Limb (tissue), 2 donors: ENCODE results near the gene TMCO4.

Experiments
- DNase-seq, 2 donors: peaks; one replicate each; pipeline ENCODE4 v3.0.0-alpha.2; 2016; ENCODE audit errors: extremely low spot score in 2 of 2

Gene TMCO4

DNA sequence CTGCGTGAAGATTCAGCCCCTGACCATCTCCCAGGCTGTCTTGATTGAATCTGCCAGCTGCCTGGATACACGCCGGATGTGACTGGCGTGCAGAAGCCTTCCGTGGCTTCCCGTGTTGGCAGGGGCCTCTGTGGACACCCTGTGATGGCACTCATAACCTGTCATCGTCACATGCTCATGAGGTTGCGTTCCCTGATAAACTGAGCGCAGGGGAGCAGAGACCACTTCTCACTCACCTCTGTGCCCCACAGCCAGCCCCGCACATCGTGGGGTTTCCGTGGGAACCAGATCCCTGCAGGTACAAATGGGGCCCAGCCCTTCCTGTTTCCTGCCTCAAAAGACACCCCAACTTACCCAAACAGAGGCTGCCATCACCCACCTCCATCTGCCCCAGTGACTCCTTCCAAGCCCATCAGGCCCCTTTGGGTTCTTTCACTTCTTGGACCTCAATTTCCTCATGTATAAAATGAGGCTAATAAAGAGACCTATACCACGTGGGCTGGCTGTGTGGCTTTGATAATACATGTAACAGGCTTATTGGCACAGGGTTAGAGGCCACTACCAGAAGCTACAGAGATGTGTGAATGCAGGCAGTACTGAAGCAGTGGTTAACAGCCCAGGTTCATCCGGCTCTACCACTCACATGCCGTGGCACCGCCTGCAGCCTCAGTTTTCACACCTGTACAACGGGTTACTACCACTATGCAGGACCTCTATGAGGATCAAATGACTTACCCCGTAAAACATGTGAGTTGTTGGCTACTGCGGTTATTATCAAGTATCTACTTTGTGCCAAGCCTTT lies 111.5 kb downstream of the TMCO4 start:
- DNase-seq = no peak

DNA sequence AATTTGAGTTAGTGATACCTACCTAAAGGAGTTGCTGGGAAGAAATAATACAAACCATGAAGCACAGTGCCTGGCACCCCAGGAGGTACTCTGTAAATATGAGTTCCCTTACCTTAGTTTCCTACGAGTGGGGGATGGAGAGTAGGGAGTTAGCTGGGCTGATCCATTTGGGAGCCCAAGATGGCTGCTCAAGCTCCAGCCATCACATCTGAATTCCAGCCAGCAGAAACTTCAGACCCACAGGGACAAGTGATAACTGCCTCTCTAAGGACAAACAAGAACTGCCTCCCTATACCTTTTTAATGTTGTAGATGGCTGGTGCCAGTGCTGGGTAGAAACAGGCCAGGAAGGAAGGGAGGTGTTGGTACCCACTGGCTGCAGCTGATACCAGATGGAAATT lies 112.3 kb downstream of the TMCO4 start:
- no peak for DNase-seq

DNA sequence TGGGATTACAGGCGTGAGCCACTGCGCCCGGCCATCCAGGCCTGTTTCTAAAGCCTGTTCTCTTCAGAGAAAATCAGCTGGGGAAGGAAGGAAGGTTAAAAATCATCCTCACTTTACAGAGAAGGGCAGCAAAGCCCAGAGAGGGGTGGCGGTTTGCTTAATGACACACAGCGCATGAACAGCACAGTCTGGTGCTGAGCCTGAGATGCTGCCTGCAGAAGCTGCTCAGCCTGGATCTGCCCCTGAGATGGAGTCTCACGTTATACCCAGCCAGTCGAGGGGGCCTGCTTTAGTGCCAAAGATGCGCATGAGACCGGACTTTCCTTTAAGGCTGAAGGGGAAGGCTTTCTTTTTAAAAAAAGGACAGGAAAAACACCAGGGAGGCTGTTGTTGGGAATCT lies 113.7 kb downstream of the TMCO4 start:
- DNase-seq = no peak

DNA sequence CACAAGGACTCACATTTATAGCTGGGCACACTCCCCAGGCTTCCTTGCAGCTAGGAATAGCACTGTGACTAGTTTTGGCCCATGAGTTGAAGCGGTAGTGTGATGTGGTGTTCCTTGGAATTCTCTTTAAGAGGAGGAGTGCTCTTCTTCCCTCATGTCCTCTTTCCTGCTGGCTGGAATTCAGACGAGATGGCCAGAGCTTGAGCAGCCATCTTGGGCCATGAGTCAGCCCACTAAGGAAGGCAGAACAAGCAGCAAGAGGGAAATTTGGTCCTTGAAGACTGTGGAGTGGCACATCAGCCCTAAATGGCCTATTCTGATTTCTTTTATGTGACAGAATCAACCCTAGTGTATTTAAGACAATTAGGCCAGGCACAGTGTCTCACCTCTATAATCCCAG lies 115.0 kb downstream of the TMCO4 start:
- no peak for DNase-seq

DNA sequence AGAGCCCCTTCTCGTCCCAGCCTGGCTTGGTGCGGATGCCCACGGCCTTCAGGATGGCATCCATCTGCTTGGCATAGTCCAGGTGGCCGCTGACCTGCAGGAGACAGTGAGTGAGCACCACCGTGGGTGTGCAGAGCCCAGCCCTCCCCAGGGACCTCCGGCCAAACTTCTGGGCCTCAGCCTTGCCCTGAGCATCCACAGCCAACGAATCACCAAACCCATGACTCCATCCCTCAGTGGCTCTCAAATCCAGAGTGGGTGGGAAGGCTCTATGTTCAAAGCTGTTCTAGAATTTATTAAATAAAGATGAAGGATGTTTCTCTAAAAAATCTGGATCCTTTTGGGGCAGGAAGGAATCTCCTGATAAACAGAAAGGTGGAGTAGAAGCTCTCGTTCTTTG lies 116.4 kb downstream of the TMCO4 start:
- no peak for DNase-seq

DNA sequence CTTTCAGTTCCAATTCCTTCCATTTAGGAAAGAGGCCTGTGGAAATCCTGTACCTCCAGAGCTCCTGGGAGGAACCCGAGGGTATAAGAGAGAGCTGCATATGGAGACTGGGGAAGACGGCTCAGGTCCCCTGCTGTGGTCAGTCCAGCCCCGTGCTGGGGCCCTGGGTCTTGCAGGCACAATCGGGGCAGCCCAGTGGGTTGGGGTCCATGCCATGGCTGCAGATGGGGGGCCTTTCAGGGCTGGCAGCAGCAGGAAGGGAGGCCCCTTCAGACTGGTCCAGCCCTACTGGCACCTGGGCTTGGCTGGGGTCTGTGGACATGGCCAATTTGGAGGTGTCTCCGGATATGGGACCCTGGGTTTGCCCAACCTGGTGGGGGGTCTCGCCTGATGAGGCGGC lies 116.8 kb downstream of the TMCO4 start:
- DNase-seq = no peak

DNA sequence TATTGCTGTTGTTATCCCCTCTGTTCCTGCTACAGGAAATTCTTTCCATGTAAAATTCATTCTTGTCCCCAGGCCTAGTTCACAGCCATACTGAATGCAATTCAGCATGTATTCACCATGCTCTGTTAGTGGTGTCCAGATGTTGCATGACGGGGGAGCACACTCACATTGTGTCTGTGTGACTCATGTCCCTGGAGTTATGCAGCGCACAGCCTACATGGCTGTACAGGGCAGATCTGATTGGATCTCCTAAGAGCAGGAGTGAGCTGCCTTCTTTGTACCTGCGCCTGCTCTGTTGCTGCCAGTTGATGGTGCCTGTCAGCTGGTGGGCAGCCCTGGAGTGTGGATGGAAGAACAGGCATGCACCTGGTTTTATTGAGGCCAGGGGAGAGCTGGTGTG lies 117.5 kb downstream of the TMCO4 start:
- DNase-seq = no peak

DNA sequence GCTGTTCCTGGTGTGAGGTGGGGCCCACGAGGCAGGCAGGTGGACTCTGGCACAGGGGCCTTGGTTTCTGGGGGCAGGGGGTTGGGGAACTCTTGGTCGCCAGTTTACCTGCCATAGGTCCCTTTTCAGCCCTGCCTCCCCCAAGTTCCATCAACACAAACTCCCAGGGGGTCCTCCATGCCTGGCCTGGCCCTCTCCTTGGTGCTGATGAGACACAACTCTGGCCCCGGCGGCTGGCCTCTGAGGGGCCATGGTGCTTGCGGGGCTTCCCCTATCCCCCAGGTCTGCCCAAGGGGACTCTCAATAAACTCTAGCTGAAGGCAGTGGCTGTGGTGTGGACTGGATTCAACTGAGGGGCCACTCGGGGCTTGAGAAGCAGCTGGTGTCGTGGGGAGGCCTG lies 119.1 kb downstream of the TMCO4 start:
- no peak for DNase-seq

DNA sequence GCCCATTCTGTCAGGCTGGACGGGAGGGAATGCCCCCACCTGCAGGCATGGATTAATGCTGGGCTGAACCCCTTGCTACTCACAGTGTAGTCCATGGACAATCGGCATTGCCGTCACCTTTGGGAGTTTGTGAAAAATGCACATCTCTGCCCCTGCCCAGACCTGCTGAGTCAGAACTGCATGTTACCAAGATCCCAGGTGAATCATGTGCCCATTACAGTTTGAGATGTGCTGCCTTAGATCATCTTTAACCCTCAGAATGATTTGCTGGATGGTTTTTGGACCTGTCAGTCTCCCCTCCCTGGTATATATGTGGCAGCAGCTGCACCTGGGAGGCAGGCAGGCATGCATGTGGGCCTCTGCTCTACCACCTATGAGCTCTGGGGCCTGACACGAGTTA lies 120.0 kb downstream of the TMCO4 start:
- no peak for DNase-seq

DNA sequence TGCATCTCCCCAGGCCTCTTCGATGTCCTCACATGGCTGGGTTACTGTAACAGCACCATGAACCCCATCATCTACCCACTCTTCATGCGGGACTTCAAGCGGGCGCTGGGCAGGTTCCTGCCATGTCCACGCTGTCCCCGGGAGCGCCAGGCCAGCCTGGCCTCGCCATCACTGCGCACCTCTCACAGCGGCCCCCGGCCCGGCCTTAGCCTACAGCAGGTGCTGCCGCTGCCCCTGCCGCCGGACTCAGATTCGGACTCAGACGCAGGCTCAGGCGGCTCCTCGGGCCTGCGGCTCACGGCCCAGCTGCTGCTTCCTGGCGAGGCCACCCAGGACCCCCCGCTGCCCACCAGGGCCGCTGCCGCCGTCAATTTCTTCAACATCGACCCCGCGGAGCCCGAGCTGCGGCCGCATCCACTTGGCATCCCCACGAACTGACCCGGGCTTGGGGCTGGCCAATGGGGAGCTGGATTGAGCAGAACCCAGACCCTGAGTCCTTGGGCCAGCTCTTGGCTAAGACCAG lies 120.7 kb downstream of the TMCO4 start:
- no peak for DNase-seq

DNA sequence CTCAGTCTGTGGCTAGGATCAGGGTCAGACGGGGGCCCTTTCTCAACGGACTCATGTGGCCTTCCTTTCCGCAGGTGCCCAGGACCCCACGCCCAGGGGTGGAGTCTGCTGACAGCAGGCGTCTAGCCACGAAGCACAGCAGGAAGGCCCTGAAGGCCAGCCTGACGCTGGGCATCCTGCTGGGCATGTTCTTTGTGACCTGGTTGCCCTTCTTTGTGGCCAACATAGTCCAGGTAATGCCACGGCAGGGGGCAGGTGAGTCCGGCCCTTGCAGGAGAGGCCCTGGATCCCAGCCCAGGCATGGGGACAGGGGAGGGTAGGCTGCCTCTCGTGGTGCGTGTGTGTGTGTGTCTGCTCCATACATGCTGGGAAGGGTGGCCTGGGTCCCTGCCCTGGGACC lies 121.2 kb downstream of the TMCO4 start:
- DNase-seq = no peak

DNA sequence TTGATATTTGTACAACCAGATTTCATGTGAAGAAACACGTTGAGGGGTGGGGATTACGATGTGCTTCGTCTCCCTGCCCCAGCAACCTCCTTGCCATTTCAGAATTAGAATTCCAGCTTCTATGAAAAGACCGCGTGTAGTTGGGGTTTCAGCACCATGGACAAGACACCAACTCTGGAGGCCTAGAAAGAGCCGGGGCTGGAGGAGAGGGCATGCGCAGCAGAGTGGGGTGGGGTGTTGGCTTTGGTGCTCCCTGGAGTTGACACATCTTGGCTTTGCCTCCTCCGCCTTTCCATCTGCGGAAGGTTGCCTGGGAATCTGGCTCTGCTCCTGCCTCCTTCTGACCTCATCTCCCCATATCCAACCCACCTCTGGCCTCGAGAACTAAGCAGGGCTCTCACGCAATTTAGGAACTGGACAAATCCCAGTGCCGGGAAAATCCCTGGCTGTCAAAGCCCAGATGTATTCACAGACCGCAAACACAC lies 123.2 kb downstream of the TMCO4 start:
- DNase-seq = peak; percentile 61 to 76

DNA sequence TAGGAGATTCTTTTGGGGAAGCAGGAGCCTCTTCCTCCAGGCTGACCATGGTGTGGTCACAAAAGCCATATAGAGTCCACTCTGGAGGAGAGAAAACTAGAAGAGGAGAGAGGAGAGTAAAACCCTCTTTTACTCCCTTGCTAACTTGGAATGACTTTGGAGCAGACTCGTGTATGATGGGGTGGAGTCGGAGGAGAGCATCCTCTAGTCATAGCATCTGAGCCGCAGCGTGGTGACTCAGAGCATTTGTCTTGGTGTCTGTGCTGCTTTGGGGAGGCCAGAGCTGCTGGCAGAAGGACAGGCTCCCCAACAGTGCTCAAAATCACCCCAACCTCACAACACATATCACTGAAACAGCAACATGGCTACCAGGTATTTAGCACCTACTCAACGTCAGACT lies 123.9 kb downstream of the TMCO4 start:
- no peak for DNase-seq

DNA sequence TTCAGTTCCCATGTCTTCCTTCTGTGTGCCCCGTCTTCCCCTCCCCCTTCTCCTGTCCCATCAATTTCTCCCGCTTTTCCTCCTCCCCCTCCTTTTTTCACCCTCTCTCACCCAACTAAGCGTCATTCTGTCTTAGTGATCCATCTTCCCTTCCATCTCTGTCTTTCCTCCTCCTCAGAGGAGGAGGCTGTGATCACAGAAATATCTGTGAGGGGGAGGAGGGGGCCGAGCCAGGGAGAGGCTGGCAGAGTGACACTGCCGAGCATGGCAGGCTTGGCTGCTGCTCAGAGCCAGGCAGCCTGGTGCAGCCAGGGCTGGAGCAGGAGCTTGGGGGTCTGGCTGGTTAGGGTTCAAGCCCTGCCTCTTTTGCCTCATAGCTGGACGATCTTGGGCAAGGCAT lies 127.5 kb downstream of the TMCO4 start:
- no peak for DNase-seq

DNA sequence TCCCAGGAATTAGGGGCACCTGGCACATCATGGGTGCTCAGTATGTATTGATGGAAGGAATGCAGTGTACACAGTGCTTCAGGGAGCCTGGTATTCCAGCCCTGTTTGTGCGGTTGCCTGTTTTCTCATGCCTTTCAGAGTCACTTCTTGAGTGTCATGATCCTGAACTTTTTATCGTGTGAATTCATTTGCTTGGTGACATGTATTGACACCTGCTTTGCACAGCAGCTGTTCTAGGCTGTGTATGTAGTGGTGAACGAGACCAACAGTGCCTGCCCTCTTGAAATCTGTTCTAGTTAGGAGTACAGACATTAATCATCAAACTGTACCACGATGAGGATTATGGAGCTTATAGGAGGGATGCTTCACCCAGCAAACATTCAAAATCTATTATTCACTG lies 128.9 kb downstream of the TMCO4 start:
- no peak for DNase-seq

DNA sequence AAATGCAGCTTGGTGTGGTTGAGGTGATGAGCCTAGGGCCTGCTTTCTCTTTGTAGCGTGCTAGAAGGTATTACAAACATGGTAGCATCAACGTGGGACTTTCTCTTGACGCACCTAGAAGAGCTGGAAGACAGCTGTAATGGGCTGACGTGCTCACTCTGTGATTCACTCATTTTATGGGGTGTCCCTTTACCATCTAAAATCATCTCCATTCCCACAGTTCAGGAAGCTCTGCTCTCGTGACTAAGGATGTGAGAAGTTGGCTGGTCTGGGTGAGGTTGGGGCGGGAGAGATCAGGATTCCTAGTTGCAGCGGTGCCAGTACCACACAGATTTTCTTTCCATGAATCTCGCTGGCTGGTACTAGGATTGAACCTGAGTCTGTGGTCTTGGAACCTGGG lies 130.8 kb downstream of the TMCO4 start:
- no peak for DNase-seq

DNA sequence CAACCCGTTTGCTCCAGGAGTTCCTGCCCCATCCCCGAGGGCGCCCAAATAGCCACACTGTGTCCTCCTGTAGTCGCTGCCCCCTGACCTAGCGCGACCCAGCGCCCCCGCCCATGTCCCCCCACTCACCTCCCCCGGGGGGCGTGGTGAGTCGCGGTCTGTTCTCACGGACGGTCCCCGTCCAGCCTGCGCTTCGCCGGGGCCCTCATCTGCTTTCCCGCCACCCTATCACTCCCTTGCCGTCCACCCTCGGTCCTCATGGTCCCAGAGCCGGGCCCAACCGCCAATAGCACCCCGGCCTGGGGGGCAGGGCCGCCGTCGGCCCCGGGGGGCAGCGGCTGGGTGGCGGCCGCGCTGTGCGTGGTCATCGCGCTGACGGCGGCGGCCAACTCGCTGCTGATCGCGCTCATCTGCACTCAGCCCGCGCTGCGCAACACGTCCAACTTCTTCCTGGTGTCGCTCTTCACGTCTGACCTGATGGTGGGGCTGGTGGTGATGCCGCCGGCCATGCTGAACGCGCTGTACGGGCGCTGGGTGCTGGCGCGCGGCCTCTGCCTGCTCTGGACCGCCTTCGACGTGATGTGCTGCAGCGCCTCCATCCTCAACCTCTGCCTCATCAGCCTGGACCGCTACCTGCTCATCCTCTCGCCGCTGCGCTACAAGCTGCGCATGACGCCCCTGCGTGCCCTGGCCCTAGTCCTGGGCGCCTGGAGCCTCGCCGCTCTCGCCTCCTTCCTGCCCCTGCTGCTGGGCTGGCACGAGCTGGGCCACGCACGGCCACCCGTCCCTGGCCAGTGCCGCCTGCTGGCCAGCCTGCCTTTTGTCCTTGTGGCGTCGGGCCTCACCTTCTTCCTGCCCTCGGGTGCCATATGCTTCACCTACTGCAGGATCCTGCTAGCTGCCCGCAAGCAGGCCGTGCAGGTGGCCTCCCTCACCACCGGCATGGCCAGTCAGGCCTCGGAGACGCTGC lies 133.9 kb downstream of the TMCO4 start:
- no peak for DNase-seq

DNA sequence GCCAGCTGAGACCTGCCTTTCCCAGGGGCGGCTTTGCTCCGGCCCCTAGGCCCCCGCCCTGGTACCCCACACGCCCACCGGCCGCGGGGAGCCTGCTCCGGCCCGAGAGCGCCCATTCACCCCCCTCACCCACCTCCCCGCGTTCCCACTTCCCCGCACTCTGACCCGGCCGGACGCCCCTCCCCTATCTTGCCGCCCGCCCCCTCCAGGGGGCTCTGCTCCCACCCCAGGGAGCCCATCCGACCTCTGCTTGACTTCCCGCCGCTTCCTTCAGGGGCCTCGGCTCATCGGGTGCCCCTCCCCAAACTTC lies 134.6 kb downstream of the TMCO4 start:
- DNase-seq = no peak

DNA sequence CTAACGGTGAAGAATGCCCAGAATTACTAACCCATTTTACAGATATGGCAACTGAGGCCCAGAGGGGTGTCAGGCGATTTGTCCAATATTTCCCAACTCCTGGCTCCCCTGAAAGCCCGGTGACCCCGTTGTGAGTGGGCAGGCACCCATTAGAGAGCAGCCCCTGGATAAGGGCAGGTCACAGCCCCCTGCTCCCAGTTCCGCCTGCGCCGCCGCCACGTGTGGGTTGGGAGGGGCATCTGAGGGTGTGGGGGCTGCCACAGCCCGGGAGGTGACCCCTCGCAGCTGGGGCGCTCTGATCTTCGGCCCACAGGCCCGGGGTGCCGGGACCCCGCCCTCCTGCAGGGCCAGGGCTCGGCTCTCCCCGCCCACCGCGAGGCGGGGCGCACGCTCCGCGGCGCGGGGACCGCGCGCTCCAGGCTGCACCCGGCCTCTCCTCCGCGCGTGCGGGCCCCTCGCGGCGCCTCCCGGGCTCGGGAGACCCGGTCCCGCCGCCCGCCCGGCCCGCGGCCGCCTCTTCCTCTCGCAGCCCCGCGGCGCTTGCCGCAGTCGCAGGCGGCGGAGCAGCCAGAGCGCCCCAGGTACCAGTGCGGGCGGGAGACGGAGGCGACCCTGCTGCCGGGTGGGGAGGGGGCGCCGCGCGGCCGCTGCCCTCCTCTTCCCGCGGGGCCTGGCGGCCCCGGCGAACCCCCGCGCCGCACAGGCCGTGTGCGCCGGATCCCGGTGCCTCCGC lies 135.1 kb downstream of the TMCO4 start, which contains the start of gene HTR6:
HTR6 (plus strand) TSS at position 423 of the 733 bp plus-strand sequence. CDS start 879 bp downstream, outside the sequence.
- no peak for DNase-seq

DNA sequence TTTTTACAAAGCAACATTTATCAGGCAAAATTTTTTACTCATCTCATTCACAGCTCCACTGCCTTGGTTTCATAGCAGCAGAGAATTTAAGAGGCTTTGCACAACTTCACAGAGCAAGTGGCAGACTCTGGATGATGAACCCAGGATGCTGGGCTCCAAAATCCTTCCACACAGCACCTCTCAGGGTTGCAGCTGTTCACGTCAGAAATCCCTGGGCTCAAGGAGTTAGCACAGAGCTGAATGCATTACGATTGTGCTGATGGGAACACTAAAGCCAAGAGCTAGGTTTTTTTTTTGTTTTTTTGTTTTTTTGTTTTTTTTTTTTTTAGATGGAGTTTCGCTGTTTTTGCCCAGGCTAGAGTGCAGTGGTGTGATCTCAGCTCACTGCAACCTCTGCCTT lies 137.4 kb downstream of the TMCO4 start:
- no peak for DNase-seq

DNA sequence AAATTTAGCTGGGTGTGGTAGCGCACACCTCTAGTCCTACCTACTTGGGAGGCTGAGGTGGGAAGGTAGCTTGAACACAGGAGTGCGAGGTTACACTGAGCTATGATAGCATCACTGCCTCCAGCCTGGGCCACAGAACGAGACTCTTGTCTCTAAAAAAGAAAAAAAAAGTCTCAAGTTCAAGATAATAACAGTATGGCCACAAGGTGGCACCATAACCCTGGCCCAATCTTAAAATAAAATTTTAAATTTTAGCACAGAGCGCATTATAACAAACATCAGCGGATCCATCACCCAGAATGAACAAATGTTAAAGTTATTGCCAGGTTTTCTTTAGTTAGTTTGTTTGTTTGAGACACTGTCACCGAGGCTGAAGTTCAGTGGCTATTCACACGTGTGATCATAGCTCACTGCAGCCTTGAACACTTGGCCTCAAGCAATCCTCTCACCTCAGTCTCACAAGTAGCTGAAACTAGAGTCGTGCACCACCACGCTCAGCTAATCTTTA lies 137.9 kb downstream of the TMCO4 start:
- DNase-seq = no peak
